ENCODE results near the gene MRPS7. TPM values are rescaled to one million over a fixed set of nuclear protein-coding genes. Genes with fewer than 3 reads are reported as not detected.

The MRPS7 gene
- total and polyA plus RNA-seq, 2 donors (not counting 1 experiment from before 2014, with no cell fraction given), result 25.1 to 42.6 TPM

GRCh38 chr17:75265614-75266315, 4.1 kb downstream of the MRPS7 start:
- Mint-ChIP-seq H3K27ac (no peak overlapping the region), H3K9me3 (ENCODE audit: insufficient read depth) (no peaks in the 10 kb centered on the region), H3K4me1 (peaks cover 32% of the 10 kb centered on the region), H3K27me3 (no peaks in the 10 kb centered on the region), H3K4me3 (no peak overlapping the region)
- Histone ChIP-seq H4K20me1 (ENCODE audit: control insufficient read depth, insufficient read depth, low read length, poor library complexity, severe bottlenecking) (peaks cover under 1% of the 10 kb centered on the region), H3K36me3 (replicated peaks in 1 of 2; ENCODE audit: control extremely low read depth in 1 of 2, control insufficient read depth in 1 of 2, extremely low read depth in 1 of 2, insufficient read depth in 2 of 2, low read length in 1 of 2) (peaks cover 0 to 26% of the 10 kb centered on the region in 2 experiments), H3K9ac (ENCODE audit: low read length) (no peak overlapping the region), H3K9me3 (ENCODE audit: control extremely low read depth in 1 of 3, control insufficient read depth in 2 of 3, insufficient read depth in 1 of 3, low read length in 2 of 3) (no peaks in the 10 kb centered on the region), H3K27me3 (replicated peaks in 1 of 4; ENCODE audit: control extremely low read depth in 1 of 4, control insufficient read depth in 3 of 4, insufficient read depth in 4 of 4, low read length in 3 of 4) (no peaks in the 10 kb centered on the region), H3K4me1 (ENCODE audit: control insufficient read depth in 2 of 2, insufficient read depth in 2 of 2, low read length in 2 of 2) (peaks cover 19 to 26% of the 10 kb centered on the region in 2 donors), H3K79me2 (ENCODE audit: control insufficient read depth, insufficient read depth, low read length) (peaks cover 56% of the 10 kb centered on the region), H3K4me3 (ENCODE audit: control extremely low read depth in 1 of 5, extremely low read depth in 1 of 5, insufficient read depth in 1 of 5, low read depth in 2 of 5, low read length in 4 of 5) (no peak overlapping the region), H3K4me2 (replicated peaks; ENCODE audit: low read depth, low read length, poor library complexity, severe bottlenecking) (no peak overlapping the region), H3K27ac (ENCODE audit: low read length in 2 of 2) (no peak overlapping the region), H2AFZ (ENCODE audit: insufficient read depth, low read depth, low read length, poor library complexity, severe bottlenecking) (no peak overlapping the region)
- DNase-seq (no peak), ATAC-seq (ENCODE audit: low read depth) (no peak)
- 93% methylated on average over 12 of the region's 17 CpGs for WGBS (ENCODE audit: insufficient coverage)
- POLR2A ChIA-PET, result interaction anchor here (0.7 kb wide), 1 partner anchor 16 kb away, joined by 3 read pairs; no protein-coding TSS in a partner anchor
- CTCF ChIA-PET, result no interaction called here
- intact Hi-C loops (cut with micrococcal nuclease), result no loop called here
- no peak for TF ChIP-seq EZH2 (IDR thresholded peaks at IDR 0.05; ENCODE audit: borderline replicate concordance, insufficient read depth, low read depth, low read length, poor library complexity, severe bottlenecking)
- no peak for TF ChIP-seq CTCF (IDR thresholded peaks at IDR 0.05)
